Breast epithelium (tissue), 3 donors: ENCODE measurements around the gene HDAC2.

Experiments used
- POLR2A ChIP-seq: fragments of 450-650 bp; IDR thresholded peaks from one replicate; pipeline ENCODE4 v1.6.1; 2016; ENCODE audit warnings: antibody characterized with exemption, mild to moderate bottlenecking, moderate library complexity
- TF ChIP-seq, protein P1 (sequence below), 3 donors: fragments of 450-650 bp; IDR thresholded peaks; one replicate each; pipeline ENCODE4 v1.5.1; 2016 to 2017; ENCODE audit warnings: antibody characterized with exemption in 3 of 3, mild to moderate bottlenecking in 3 of 3, moderate library complexity in 3 of 3

DNA sequence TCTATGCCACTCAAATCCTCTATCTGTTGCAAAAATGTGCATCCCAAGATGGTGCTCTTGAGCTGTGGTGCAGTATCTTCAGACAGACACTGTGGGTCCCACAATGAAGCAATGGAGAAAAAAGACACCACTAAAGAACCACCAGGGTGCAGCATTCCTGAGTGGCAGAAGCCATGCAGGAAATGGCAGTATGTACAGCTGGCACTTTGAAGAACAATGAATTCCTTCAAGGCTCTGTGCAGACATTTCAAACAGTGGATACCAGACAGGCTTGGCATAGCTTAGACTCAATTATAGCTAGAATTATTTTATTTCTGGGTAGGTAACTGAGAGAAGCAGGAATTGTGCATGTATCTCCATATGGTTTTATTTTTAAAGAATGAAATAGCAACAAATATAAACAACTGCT is 24.0 kb upstream of the HDAC2 start:
- TF ChIP-seq, protein P1, sequence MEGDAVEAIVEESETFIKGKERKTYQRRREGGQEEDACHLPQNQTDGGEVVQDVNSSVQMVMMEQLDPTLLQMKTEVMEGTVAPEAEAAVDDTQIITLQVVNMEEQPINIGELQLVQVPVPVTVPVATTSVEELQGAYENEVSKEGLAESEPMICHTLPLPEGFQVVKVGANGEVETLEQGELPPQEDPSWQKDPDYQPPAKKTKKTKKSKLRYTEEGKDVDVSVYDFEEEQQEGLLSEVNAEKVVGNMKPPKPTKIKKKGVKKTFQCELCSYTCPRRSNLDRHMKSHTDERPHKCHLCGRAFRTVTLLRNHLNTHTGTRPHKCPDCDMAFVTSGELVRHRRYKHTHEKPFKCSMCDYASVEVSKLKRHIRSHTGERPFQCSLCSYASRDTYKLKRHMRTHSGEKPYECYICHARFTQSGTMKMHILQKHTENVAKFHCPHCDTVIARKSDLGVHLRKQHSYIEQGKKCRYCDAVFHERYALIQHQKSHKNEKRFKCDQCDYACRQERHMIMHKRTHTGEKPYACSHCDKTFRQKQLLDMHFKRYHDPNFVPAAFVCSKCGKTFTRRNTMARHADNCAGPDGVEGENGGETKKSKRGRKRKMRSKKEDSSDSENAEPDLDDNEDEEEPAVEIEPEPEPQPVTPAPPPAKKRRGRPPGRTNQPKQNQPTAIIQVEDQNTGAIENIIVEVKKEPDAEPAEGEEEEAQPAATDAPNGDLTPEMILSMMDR (IDR thresholded peaks at IDR 0.05), result no peak
- no peak for TF ChIP-seq POLR2A
